Activated CD4-positive, alpha-beta T cell treated with anti-CD3 and anti-CD28 coated beads for 48 hours (primary cell): ENCODE measurements around the gene PM20D1.
"Not testable (repeated sequence)": the region's sequence is repeated elsewhere in the genome, so short reads cannot be mapped to it uniquely, and the experiment has no call there.

ENCODE experiments used
- DNase-seq: peaks from one replicate; pipeline ENCODE4 v3.0.0-alpha.2; 2020

PM20D1 gene, protein sequence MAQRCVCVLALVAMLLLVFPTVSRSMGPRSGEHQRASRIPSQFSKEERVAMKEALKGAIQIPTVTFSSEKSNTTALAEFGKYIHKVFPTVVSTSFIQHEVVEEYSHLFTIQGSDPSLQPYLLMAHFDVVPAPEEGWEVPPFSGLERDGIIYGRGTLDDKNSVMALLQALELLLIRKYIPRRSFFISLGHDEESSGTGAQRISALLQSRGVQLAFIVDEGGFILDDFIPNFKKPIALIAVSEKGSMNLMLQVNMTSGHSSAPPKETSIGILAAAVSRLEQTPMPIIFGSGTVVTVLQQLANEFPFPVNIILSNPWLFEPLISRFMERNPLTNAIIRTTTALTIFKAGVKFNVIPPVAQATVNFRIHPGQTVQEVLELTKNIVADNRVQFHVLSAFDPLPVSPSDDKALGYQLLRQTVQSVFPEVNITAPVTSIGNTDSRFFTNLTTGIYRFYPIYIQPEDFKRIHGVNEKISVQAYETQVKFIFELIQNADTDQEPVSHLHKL

DNA sequence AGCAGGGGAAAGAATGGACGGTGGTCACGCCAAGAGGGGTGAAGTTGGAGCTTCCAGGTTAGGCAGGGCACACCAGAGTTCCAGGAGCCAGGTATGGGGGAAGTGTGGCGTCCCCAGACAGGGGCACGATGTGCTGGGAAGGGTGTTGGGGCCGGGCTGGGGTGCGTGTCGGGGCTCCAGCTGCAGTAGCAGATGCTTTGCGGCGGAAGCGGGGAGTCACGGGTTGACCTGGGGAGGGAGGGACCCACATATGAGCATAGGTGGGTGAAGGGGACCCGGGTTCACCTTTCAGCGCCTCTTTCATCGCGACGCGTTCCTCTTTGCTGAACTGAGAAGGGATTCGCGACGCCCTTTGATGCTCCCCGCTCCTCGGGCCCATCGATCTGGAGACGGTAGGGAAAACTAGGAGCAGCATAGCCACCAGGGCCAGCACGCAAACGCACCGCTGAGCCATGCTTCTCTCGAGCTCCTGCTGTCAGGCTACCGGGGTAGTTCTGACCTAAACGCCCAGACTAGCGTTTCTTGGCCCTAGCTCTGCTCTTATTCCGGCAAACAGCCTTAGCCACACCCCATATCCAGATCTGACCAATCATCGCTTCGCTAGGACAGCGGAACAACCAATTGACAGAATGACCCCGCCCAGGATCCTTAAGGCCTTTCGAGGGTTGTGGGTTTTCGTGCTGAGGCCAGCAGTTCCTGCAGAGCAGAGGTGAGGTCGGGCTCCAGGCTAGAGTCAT lies at the start of gene PM20D1:
Gene PM20D1, minus strand, starts transcription at position 514 of the 737 bp plus-strand sequence. Its CDS starts 60 bp downstream, at position 454.
- peak; percentile 80 for DNase-seq

DNA sequence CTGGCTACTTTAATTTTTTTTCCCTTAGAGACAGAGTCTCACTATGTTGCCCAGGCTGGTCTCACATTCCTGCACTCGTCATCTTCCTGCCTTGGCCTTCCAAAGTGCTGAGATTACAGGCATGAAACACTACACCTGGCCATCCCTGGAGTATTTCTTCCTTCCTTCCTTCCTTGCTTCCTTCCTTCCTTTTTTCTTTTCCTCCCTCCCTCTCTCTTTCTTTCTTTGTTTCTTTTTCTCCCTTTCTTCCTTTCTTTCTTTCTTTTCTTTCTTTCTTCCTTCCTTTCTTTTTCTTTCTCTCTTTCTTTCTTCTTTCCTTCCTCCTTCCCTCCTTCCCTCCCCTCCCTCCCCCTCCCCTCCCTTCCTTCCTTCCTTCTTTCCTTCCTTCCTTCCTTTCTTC lies 46.4 kb upstream of the PM20D1 start:
- DNase-seq: no peak

DNA sequence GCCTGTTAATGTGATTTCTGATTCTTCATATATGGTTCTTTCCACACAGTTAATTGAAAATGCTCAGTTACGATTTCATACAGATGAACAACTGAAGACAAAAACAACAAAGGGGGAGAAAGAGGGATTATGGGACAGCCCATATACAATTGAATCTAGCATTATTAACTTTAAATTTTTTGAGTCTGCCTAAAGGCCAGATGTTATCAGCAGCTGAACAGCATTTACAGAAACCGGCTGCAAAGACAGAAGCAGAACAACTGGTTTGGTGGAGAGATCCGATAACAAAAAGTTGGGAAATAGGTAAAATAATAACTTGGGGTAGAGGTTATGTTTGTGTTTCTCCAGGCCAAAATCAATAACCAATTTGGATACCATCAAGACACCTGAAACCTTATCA lies 44.2 kb upstream of the PM20D1 start:
- not testable (repeated sequence) for DNase-seq

DNA sequence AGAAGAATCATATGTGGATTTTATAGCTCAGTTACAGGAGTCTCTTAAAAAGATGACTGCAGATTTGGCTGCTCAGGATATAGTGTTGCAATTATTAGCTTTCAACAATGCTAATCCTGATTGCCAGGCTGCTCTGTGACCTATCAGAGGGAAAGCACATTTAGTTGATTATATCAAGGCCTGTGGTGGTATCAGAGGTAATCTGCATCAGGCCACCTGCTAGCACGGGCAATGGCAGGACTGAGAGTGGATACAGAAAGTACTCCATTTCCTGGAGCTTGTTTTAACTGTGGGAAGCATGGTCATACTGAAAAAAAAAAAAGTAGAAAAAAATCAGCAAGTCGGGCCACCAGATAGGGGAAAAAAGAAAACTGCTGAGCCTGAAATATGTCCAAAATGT lies 42.2 kb upstream of the PM20D1 start:
- DNase-seq: not testable (repeated sequence)

DNA sequence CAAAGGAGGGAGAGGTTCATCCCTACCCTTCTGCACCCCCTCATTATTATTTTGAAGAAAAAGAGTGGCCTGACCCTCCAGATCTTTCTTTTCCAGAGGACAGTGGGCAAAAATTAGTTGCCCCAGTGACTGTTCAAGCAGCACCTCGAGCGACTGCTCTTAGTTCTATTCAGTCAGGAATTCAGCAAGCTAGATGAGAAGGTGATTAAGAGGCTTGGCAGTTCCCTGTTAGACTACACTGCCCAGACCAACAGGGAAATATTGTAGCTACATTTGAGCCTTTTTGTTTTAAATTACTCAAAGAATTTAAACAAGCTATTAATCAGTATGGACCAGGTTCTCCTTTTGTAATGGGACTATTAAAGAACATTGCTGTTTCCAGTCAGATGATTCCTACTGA lies 41.5 kb upstream of the PM20D1 start:
- DNase-seq: not testable (repeated sequence)

DNA sequence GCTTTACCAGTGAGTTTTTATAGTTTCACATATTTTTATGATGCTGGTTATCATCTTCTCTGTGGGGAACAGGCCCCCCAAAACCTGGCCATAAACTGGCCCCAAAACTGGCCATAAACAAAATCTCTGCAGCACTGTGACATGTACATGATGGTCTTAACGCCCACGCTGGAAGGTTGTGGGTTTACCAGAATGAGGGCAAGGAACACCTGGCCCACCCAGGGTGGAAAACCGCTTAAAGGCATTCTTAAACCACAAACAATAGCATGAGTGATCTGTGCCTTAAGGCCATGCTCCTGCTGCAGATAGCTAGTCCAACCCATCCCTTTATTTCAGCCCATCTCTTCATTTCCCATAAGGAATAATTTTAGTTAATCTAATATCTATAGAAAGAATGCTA lies 40.7 kb upstream of the PM20D1 start:
- not testable (repeated sequence) for DNase-seq

DNA sequence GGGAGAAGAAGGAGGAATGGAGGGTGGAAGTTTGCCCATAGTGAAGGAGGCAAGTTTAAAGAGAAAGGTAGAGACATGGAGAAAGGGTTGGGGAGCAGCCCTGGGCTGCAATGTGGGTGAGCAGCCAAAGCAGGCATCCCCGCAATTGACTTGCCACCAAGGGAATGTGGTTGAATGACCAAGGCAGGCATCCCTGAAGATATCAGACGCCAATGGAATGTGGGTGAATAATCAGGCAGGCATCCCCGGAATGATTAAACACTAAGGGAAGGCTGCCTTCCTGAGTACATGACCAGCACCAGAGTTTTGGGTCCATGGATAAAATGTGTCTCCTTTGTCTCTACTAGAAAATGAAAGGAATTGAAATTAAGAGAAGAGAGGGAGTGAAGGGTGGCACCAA lies 39.8 kb upstream of the PM20D1 start:
- DNase-seq: not testable (repeated sequence)

DNA sequence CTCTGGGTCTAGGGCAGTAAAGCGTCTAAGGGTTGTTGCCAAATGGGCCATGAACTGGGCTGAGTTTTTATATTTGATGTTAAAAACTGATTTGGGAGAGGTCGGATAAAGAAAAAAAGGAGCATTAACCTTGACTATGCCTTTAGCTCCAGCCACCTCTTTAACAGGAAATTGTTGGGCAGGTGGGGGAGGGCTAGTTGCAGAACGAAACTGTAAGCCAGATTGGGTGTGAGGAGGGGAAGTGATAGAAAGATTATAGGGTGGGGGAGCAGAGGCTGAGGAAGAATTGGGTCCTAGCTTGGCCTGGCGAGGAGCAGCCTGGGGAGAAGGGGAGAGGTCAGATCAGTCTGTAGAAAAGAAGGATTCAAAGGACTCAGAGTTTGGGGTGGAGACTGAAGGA lies 39.1 kb upstream of the PM20D1 start:
- DNase-seq: not testable (repeated sequence)

DNA sequence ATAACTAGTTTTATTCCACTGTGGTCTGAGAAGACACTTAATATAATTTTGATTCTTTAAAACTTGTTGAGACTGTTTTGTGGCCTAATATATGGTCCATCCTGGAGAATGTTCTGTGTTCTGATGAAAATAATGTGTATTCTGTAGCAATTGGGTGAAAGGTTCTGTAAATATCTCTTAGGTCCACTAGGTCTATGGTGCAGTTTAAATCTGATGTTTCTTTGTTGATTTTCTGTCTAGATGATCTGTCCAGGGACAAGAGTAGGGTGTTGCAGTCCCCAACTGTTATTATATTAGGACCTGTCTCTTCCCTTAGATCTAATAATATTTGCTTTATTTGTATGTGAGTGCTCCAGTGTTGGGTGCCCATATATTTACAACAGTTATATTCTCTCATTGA lies 33.9 kb upstream of the PM20D1 start:
- no peak for DNase-seq

DNA sequence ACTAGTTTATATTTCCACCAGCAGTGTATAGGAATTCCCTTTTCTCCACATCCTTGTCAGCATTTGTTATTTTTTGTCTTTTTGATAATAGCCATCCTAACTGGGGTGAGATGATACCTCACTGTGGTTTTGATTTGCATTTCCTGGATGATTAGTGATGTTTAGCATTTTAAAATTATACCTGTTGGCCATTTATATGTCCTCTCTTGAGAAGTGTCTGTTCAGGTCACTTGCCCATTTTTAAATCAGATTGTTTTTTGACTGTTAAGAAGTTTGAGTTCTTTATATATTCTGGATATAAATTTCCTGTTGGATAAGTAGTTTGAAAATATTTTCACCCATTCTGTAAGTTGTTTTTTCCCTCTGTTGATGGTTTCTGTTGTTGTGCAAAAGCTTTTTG lies 31.0 kb upstream of the PM20D1 start:
- no peak for DNase-seq

DNA sequence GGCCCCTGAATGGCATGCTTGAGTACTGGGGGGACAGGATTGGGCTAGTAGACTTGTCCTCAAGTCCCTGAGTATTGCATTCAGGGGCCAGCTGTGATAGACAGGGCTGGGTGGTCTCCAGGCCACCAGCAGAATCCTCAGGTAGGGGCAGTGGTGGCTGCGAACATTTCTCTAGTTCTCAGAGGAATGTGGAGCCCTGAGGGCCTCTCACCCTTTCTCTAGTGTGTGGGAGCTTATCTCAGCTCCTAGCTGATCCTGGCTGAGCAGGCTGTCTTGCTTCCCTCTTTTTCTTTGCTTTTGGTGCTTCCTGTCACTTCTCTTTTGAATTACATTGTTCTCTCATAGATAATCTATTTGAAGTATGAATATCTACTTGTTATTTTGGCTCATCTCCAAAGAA lies 30.0 kb upstream of the PM20D1 start:
- no peak for DNase-seq

DNA sequence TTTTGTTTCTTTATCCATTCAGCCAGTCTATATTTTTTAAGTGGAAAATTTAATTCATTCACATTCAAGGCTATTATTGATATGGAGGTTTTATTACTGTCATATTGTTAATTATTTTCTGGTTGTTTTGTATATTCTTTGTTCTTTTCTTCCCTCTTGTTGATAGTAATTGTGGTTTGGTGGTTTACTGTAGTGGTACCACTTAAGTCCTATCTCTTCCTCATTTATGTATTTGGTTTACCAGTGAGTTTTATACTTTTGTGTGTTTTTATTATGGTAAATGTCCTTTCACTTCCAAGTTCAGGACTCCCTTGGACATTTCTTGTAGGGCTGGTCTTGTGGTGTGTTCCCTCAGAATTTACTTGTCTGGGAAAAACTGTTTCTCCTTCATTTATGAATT lies 28.1 kb upstream of the PM20D1 start:
- DNase-seq: no peak

DNA sequence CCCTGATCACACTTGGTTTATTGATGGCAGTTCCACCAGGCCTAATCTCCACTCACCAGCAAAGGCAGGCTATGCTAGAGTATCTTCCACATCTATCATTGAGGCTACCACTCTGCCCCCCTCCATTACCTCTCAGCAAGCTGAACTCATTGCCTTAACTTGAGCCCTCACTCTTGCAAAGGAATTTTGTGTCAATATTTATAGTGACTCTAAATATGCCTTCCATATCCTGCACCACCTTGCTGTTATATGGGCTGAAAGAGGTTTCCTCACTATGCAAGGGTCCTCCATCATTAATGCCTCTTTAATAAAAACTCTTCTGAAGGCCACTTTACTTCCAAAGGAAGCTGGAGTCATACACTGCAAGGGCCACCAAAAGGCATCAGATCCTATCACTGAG lies 23.2 kb upstream of the PM20D1 start:
- DNase-seq: not testable (repeated sequence)

DNA sequence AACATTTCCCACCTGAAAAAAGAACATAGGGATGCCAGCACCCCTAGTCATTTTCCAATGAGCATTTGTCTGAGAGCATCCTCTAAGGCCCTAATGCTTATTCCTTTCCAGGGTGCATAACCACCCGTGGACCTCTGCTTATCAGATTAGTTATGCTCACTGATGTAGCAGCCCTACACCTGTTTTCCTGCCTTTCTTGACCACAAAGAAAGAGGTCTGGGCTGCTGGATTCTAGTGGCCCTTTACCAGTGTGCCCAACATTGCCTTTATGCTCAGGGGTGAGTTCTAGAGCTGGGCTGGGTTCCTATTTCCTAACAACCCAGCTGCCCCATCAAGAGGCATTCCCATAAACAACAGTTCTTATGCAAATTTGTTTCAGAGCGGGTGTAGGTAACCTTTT lies 20.3 kb upstream of the PM20D1 start:
- DNase-seq: no peak

DNA sequence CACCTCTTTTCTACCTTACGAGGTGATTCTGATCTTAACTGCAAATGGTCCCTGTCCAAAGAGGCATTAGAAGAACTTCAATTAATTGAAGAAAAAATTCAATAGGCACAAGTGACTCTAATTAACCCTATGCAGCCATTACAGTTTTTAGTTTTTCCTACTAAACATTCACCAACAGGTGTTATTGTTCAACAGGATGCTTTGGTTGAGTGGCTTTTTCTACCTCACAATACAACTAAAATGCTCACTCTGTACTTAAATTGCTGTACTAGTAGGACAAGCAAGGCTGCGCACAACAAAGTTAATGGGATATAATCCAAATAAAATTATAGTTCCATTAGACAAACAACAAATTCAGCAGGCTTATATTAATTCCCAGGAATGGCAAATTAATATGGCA lies 11.6 kb upstream of the PM20D1 start:
- no peak for DNase-seq

DNA sequence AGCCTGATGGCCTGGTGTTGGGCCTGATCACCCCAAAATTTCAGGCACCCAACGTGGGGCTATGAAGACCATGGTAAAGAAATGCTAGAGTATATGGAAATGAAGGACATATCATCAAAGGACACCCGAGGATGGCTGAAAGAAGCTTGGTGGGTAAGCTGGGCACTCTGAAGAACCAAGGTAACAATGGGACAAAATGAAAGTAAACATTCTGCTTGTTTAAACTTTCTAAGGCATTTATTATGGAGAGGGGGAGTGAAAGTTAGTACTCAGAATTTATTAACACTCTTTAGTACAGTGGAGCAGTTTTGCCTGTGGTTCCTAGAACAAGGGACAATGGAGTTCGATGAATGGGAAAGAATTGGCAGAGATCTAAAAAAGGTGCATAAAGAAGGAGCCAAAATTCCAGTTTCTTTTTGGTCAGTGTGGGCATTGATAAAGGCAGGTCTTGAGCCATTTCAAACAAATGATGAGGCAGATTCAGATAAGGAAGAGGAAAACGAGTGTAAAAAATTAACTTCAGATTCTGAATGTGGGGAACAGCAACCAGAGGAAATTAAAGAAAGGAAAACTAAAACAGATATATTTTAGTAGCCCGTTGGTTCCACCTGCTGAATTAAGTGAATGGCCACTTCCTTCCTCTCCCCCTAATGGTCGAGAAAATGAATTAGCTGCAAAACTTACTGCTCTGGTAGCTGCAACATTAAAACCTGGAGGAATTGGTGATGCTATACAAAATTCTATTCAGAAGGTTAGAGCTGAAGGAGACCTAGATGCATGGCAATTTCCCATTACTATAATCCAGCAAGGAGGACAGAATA lies 8.4 kb upstream of the PM20D1 start:
- no peak for DNase-seq

DNA sequence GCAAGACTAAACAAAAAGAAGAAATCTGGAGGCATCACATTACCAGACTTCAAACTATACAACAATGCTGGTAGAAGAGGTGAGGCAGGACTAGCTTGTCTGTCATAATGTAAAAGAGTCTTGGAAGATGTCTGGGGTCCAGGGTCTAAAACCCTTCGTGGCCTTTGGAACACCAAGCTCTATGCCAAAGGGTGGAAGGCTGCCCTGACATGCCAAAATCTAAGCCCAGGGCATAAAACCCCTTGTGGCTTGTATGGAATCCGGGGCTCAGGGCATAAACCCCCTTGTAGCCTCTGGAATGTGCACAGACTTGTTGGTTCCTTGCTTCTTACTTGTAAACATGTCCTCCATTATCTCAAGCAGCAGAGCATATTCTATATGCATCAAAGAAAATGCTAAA lies 7.6 kb upstream of the PM20D1 start:
- not testable (repeated sequence) for DNase-seq

DNA sequence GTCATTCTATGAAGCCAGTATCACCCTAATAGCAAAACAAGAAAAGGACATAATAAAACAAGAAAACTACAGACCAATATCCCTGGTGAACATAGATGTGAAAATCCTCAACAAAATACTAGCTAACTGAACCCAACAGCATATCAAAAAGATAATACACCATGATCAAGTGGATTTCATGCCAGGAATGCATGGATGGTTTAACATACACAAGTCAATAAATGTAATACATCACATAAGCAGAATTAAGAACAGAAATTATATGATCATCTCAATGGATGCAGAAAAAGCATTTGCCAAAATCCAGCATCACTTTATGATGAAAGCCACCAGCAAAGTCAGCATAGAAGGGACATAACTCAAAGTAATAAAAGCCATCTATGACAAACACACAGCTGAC lies 6.5 kb upstream of the PM20D1 start:
- DNase-seq: no peak

DNA sequence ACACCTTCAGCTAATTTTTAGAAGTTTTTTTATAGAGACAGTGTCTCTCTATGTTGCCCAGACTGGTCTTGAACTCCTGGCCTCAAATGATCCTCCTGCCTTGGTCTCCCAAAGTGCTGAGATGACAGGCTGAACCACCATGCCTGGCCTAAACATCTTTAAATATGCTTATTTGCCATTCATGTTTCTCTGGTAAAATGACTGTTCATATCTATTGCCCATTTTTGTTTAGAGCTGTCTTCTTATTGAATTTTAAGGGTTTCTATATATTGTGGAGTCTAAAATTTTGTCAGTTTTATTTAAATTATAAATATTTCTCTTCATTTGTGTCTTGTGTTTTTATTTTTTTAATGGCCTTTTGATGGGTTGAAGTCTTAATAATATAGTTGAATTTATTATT lies 3.0 kb upstream of the PM20D1 start:
- no peak for DNase-seq

DNA sequence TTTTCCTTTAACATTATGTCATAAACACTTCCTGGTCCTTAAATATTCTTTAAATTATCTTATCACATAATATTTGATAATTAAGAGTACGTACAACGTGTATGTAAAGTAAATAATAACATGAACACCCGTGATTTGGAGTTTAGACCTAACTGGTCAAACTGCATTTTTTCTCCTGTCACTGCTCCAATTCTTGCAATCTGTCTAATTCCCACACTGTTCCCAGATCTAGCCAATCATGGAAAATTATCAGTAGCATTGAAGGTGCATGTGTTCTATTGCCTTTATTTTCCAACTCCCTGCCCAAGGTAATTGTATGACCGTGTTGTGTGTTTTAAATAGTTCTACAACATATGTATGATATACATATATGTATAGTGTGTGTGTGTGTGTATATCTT lies 2.1 kb upstream of the PM20D1 start:
- no peak for DNase-seq

DNA sequence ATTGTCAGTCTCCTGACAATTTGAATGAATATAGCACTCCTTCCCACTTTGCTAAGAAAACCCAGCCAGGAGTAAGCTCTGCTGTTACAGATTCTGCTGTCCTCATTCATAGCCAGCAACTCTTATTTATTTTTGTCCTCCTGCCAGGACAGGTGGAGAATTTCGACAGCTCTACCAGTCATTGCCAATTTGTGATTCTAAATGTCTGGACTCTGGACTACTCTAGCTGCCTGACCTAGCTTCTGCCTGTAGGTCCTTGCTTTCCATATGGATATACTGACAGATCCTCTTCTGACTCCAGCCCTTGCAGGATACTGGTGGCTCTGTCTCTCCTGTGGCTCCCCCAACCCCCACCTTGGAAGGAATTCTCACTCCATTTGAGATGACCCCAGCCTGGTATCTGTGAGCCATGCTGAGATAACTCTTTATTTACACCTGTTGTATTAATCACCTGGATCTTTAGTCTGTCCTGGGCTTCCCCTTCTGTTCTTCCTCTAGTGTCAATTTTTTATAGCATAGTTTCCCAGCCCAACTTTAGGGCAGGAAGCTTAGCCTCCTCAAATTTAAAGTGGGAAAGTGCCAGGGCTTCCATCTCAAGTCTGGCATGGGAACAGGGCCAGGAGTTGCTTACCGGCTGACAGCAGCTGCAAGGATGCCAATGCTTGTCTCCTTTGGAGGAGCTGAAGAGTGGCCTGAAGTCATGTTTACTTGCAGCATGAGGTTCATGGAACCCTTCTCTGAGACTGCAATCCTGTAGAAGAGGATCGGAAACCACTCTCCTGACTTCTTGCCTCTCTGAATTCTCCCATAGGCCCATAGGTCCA lies 6.7 kb downstream of the PM20D1 start:
- no peak for DNase-seq

DNA sequence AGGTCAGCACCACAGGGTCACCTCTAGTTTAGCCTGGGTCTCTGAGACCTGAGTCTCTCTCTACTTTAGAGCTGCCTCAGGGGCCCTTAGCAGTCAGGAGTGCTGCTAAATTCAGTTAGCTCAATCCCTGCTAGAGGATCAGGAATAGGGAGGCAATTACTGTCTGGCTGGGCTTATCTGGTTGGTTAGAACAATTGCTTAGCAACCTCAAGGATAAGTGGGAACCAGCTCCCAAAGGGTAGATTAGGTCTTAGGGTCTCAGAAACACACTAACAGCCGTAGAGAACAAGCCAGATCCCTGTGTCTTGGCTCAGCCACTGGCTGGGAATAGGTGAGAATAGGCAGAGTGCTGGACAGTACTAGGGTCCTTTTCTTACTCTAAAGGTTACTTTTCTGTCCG lies 7.7 kb downstream of the PM20D1 start:
- DNase-seq: no peak
